B cell (primary cell): ENCODE results near the gene SEMA3E. TPM values are rescaled to one million over a fixed set of nuclear protein-coding genes. Genes with fewer than 3 reads are reported as not detected.

Source experiments
- ATAC-seq: fragments of 200-7000 bp; cut with Tn5 transposase; one replicate; pipeline ENCODE4 v1.10.0; 2021; ENCODE audit warnings: low read depth, mild to moderate bottlenecking, moderate number of reproducible peaks, moderate library complexity
- CTCF ChIA-PET: fragments of 350-600 bp; sonication (Branson Sonifier 250); formaldehyde crosslinking; loops from one replicate; lab custom pipeline; 2021; ENCODE audit warnings: antibody characterized with exemption, inconsistent platforms; lab: Charles Lee
- POLR2A ChIA-PET: fragments of 350-600 bp; sonication (Branson Sonifier 250); formaldehyde crosslinking; loops from one replicate; lab custom pipeline; 2021; ENCODE audit warnings: antibody characterized with exemption; lab: Charles Lee
- DNase-seq: peaks from one replicate; pipeline ENCODE4 v3.0.0; 2013
- H2AFZ ChIP-seq: 2 replicates; pipeline ENCODE4 v1.6.1; 2012; ENCODE audit warnings: mild to moderate bottlenecking, low read depth, low read length; ENCODE audit not compliant: insufficient read depth, poor library complexity, severe bottlenecking
- H3K27ac ChIP-seq, 2 donors: 1 replicate in 1 of 2; 2 replicates in 1 of 2; pipeline ENCODE4 v1.5.1; 2012 to 2013; ENCODE audit warnings: low read length in 2 of 2, mild to moderate bottlenecking in 2 of 2, moderate library complexity in 1 of 2
- H3K27me3 ChIP-seq, 4 experiments: fragments of 200-600 bp in 1 of 4; sonication (generic) in 1 of 4; replicated peaks in 1 of 4; 1 replicate in 2 of 4; 2 replicates in 2 of 4; pipeline versions ENCODE4 v1.6.1 to v1.7.0; 2013 to 2016; ENCODE audit warnings: low read length in 3 of 4, mild to moderate bottlenecking in 2 of 4, mixed read lengths in 1 of 4, moderate library complexity in 1 of 4; ENCODE audit not compliant: insufficient read depth in 4 of 4, control insufficient read depth in 3 of 4; ENCODE audit errors: control extremely low read depth in 1 of 4
- H3K36me3 ChIP-seq, 2 experiments: replicated peaks in 1 of 2; 1 replicate in 1 of 2; 2 replicates in 1 of 2; pipeline versions ENCODE4 v1.6.1 to v1.7.1; 2013; ENCODE audit warnings: low read length in 1 of 2; ENCODE audit not compliant: insufficient read depth in 2 of 2, control insufficient read depth in 1 of 2; ENCODE audit errors: control extremely low read depth in 1 of 2, extremely low read depth in 1 of 2
- H3K4me1 ChIP-seq, 2 donors: fragments of 200-600 bp in 1 of 2; sonication (generic) in 1 of 2; 1 replicate in 1 of 2; 2 replicates in 1 of 2; pipeline versions ENCODE4 v1.5.1 to v1.6.1; 2013 to 2017; ENCODE audit warnings: low read length in 2 of 2; ENCODE audit not compliant: control insufficient read depth in 2 of 2, insufficient read depth in 2 of 2
- H3K4me2 ChIP-seq: replicated peaks from 2 replicates; pipeline ENCODE3; 2012; ENCODE audit warnings: mild to moderate bottlenecking, low read depth, low read length; ENCODE audit not compliant: poor library complexity, severe bottlenecking
- H3K4me3 ChIP-seq, 5 experiments: fragments of 200-600 bp in 1 of 5; sonication (generic) in 1 of 5; 1 replicate in 3 of 5; 2 replicates in 2 of 5; pipeline versions ENCODE4 v1.5.1 to v1.7.0; 2011 to 2016; ENCODE audit warnings: low read length in 4 of 5, mild to moderate bottlenecking in 4 of 5, low read depth in 2 of 5, control low read depth in 1 of 5, moderate library complexity in 1 of 5; ENCODE audit not compliant: insufficient read depth in 1 of 5; ENCODE audit errors: control extremely low read depth in 1 of 5, extremely low read depth in 1 of 5
- H3K79me2 ChIP-seq: fragments of 200-600 bp; sonication (generic); one replicate; pipeline ENCODE4 v1.6.0; 2016; ENCODE audit warnings: low read length; ENCODE audit not compliant: control insufficient read depth, insufficient read depth
- H3K9ac ChIP-seq: fragments of 200-600 bp; sonication (generic); 2 replicates; pipeline ENCODE4 v1.6.1; 2017; ENCODE audit warnings: mild to moderate bottlenecking, low read length, moderate library complexity
- H3K9me3 ChIP-seq, 3 donors: one replicate each; pipeline versions ENCODE4 v1.6.1 to v1.7.1; 2013; ENCODE audit warnings: low read length in 2 of 3; ENCODE audit not compliant: control insufficient read depth in 2 of 3, insufficient read depth in 1 of 3; ENCODE audit errors: control extremely low read depth in 1 of 3
- H4K20me1 ChIP-seq: 2 replicates; pipeline ENCODE4 v1.6.0; 2012; ENCODE audit warnings: mild to moderate bottlenecking, low read length; ENCODE audit not compliant: insufficient read depth, control insufficient read depth, poor library complexity, severe bottlenecking
- H3K27ac Mint-ChIP-seq: one replicate; pipeline ENCODE4 v1.8.0; 2021; ENCODE audit warnings: mixed read lengths
- H3K27me3 Mint-ChIP-seq: one replicate; pipeline ENCODE4 v1.8.0; 2021; ENCODE audit warnings: mixed read lengths
- H3K4me1 Mint-ChIP-seq: one replicate; pipeline ENCODE4 v1.8.0; 2021; ENCODE audit warnings: mixed read lengths
- H3K4me3 Mint-ChIP-seq: one replicate; pipeline ENCODE4 v1.8.0; 2021; ENCODE audit warnings: mixed read lengths
- H3K9me3 Mint-ChIP-seq: one replicate; pipeline ENCODE4 v1.8.0; 2022; ENCODE audit warnings: mixed read lengths; ENCODE audit not compliant: insufficient read depth
- EZH2 ChIP-seq: IDR thresholded peaks from 2 replicates; pipeline ENCODE4 v1.6.1; 2012; ENCODE audit warnings: borderline replicate concordance, low read depth, mild to moderate bottlenecking, moderate library complexity, low read length; ENCODE audit not compliant: insufficient read depth, poor library complexity, severe bottlenecking
- WGBS: methylation state at CpG from one replicate; pipeline ENCODE4 v1.1.5; 2013; ENCODE audit warnings: missing lambda C conversion rate; ENCODE audit not compliant: insufficient coverage; 5-methylcytosine and 5-hydroxymethylcytosine counted together
- intact Hi-C: fragments of 100-400 bp; cut with micrococcal nuclease; formaldehyde crosslinking; loops from one replicate; pipeline ENCODE4 v1.10.0; 2022
- polyA plus RNA-seq: library from polyadenylated mRNA; depleted of rRNA; stranded (reverse); fragments of >200 nt; gene quantifications from 2 replicates; pipeline ENCODE4 v1.2.3, GENCODE V29; 2012
- total RNA-seq, 2 donors: library from RNA; stranded (reverse); fragments of 120-200 nt in 1 of 2; gene quantifications; 1 replicate in 1 of 2; 2 replicates in 1 of 2; pipeline versions ENCODE4 v1.2.3 to v1.2.4, GENCODE V29; 2013 to 2022
- TF ChIP-seq, protein P1 (sequence below): fragments of 200-600 bp; IDR thresholded peaks from one replicate; pipeline ENCODE4 v1.8.0; 2022; ENCODE audit warnings: antibody characterized with exemption, mild to moderate bottlenecking

The SEMA3E gene
- total and polyA plus RNA-seq, 2 donors (not counting 1 experiment from before 2014, with no cell fraction given): not detected

- Histone ChIP-seq H3K79me2 (no peaks in the 10 kb centered on the region), H3K4me3 (no peak overlapping the region), H2AFZ (no peak overlapping the region), H3K4me1 (no peaks in the 10 kb centered on the region), H3K9ac (no peak overlapping the region), H3K27ac (no peak overlapping the region), H3K36me3 (no peaks in the 10 kb centered on the region), H3K27me3 (no peaks in the 10 kb centered on the region), H3K4me2 (no peak overlapping the region), H3K9me3 (no peaks in the 10 kb centered on the region), H4K20me1 (no peaks in the 10 kb centered on the region)
- intact Hi-C loops: no loop called here
- WGBS: 100% methylated on average over 1 of the region's 2 CpGs
- Mint-ChIP-seq H3K27ac (no peak overlapping the region), H3K9me3 (peaks cover 4% of the 10 kb centered on the region), H3K4me1 (no peaks in the 10 kb centered on the region), H3K4me3 (no peak overlapping the region), H3K27me3 (no peaks in the 10 kb centered on the region)
- ATAC-seq: no peak
- TF ChIP-seq EZH2: no peak
- TF ChIP-seq, protein P1, sequence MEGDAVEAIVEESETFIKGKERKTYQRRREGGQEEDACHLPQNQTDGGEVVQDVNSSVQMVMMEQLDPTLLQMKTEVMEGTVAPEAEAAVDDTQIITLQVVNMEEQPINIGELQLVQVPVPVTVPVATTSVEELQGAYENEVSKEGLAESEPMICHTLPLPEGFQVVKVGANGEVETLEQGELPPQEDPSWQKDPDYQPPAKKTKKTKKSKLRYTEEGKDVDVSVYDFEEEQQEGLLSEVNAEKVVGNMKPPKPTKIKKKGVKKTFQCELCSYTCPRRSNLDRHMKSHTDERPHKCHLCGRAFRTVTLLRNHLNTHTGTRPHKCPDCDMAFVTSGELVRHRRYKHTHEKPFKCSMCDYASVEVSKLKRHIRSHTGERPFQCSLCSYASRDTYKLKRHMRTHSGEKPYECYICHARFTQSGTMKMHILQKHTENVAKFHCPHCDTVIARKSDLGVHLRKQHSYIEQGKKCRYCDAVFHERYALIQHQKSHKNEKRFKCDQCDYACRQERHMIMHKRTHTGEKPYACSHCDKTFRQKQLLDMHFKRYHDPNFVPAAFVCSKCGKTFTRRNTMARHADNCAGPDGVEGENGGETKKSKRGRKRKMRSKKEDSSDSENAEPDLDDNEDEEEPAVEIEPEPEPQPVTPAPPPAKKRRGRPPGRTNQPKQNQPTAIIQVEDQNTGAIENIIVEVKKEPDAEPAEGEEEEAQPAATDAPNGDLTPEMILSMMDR: no peak
- ChIA-PET CTCF (no interaction called here), POLR2A (no interaction called here)
- no peak for DNase-seq
Observed at GRCh38 chr7:83415840-83416239, 233.1 kb downstream of the SEMA3E start.

DNA sequence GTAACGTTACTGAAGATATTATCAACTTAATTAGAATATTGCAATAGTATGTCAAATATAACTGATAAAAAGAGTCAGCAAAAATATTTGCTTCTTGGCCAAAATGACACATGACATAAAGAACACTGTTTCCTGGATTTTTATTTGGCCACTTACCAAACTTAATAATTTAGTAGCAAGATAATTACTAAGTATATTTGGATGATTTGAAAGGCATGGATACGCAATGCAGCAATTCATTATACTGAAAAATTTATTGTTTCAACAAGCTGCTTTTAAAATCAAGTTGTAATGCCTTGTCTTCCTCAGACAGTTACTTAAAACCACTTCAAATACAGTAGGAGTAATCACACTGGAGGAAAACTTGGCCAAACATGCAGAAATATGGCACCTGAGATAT, 234.0 kb downstream of the SEMA3E start:
- no peak for ATAC-seq
- no peaks in the 10 kb centered on the region for H3K79me2 ChIP-seq
- no peak for DNase-seq
- intact Hi-C loops: no loop called here
- H3K9ac ChIP-seq: no peak overlapping the region
- no peaks in the 10 kb centered on the region for H3K9me3 ChIP-seq
- Mint-ChIP-seq H3K4me3 (no peak overlapping the region), H3K4me1 (no peaks in the 10 kb centered on the region), H3K27me3 (no peaks in the 10 kb centered on the region), H3K9me3 (peaks cover 4% of the 10 kb centered on the region), H3K27ac (no peak overlapping the region)
- no peak overlapping the region for H3K4me3 ChIP-seq
- H3K36me3 ChIP-seq: no peaks in the 10 kb centered on the region
- no peak for TF ChIP-seq EZH2
- TF ChIP-seq, protein P1: no peak
- no peaks in the 10 kb centered on the region for H4K20me1 ChIP-seq
- no peak overlapping the region for H2AFZ ChIP-seq
- H3K4me2 ChIP-seq: no peak overlapping the region
- no peaks in the 10 kb centered on the region for H3K4me1 ChIP-seq
- no peak overlapping the region for H3K27ac ChIP-seq
- WGBS: no CpG with 5 or more reads among the region's 2 CpGs
- CTCF ChIA-PET: no interaction called here
- POLR2A ChIA-PET: no interaction called here
- H3K27me3 ChIP-seq: no peaks in the 10 kb centered on the region
